SK-N-SH (cell line): ENCODE results near the gene EIF5B. TPM values are rescaled to one million over a fixed set of nuclear protein-coding genes. Genes with fewer than 3 reads are reported as not detected.

Experiments
- CTCF ChIA-PET: fragments of 300-600, 350-600 bp; formaldehyde crosslinking; extraction: SDS; loops from one replicate; lab custom pipeline; 2021; lab: Yijun Ruan, JAX
- POLR2A ChIA-PET: fragments of 350-600 bp; sonication (Branson Sonifier 250); formaldehyde crosslinking; extraction: SDS; loops from one replicate; lab custom pipeline; 2020; ENCODE audit warnings: antibody characterized with exemption, inconsistent platforms; lab: Yijun Ruan, JAX
- DNase-seq: peaks from one replicate; pipeline ENCODE4 v3.0.0; 2012
- H2AFZ ChIP-seq: fragments of 200-600 bp; sonication (generic); 2 replicates; pipeline ENCODE4 v1.8.1; 2016; ENCODE audit warnings: antibody characterized with exemption, mild to moderate bottlenecking, low read depth
- H3F3A ChIP-seq: fragments of 200-600 bp; sonication (generic); replicated peaks from 2 replicates; pipeline ENCODE3; 2016; ENCODE audit warnings: antibody characterized with exemption, mild to moderate bottlenecking; ENCODE audit not compliant: insufficient read depth
- H3K27ac ChIP-seq, 2 experiments: fragments of 200-500 bp in 1 of 2; fragments of 200-600 bp in 1 of 2; sonication (Bioruptor generic) in 1 of 2; sonication (generic), shearing (Covaris generic) in 1 of 2; 2 replicates each; pipeline versions ENCODE4 v1.5.1 to v1.6.1; 2014 to 2016; ENCODE audit warnings: low read depth in 2 of 2, inconsistent platforms in 1 of 2, low read length in 1 of 2, mild to moderate bottlenecking in 1 of 2, mixed read lengths in 1 of 2
- H3K27me3 ChIP-seq: fragments of 200-600 bp; sonication (generic), shearing (Covaris generic); 2 replicates; pipeline ENCODE4 v1.6.1; 2016; ENCODE audit warnings: mixed run types; ENCODE audit not compliant: insufficient read depth
- H3K36me3 ChIP-seq, 2 experiments: fragments of 200-500 bp in 1 of 2; fragments of 200-600 bp in 1 of 2; sonication (Bioruptor generic) in 1 of 2; sonication (generic) in 1 of 2; replicated peaks in 1 of 2; 2 replicates each; pipeline versions ENCODE3 to v1.5.1; 2014 to 2016; ENCODE audit warnings: low read length in 1 of 2, mild to moderate bottlenecking in 1 of 2; ENCODE audit not compliant: insufficient read depth in 2 of 2, control insufficient read depth in 1 of 2
- H3K4me1 ChIP-seq, 2 experiments: fragments of 200-500 bp in 1 of 2; fragments of 200-600 bp in 1 of 2; sonication (Bioruptor generic) in 1 of 2; sonication (generic), shearing (Covaris generic) in 1 of 2; 2 replicates each; pipeline versions ENCODE4 v1.5.1 to v1.6.1; 2014 to 2016; ENCODE audit warnings: low read depth in 1 of 2, low read length in 1 of 2, mixed run types in 1 of 2; ENCODE audit not compliant: insufficient read depth in 2 of 2, control insufficient read depth in 1 of 2
- H3K4me2 ChIP-seq: fragments of 200-600 bp; sonication (generic), shearing (Covaris generic); 2 replicates; pipeline ENCODE4 v1.6.1; 2017; ENCODE audit warnings: mixed run types
- H3K4me3 ChIP-seq, 2 experiments: fragments of 200-500 bp in 1 of 2; fragments of 200-600 bp in 1 of 2; sonication (Bioruptor generic) in 1 of 2; sonication (generic), shearing (Covaris generic) in 1 of 2; 2 replicates each; pipeline versions ENCODE4 v1.5.1 to v1.8.1; 2014 to 2016; ENCODE audit warnings: low read depth in 2 of 2, inconsistent platforms in 1 of 2, low read length in 1 of 2, mild to moderate bottlenecking in 1 of 2, mixed read lengths in 1 of 2, moderate library complexity in 1 of 2
- H3K79me2 ChIP-seq: fragments of 200-600 bp; sonication (generic); 2 replicates; pipeline ENCODE4 v1.8.1; 2017; ENCODE audit warnings: mild to moderate bottlenecking; ENCODE audit not compliant: insufficient read depth
- H3K9ac ChIP-seq: fragments of 200-600 bp; sonication (generic); 2 replicates; pipeline ENCODE4 v1.6.1; 2017; ENCODE audit warnings: mixed run types
- H3K9me2 ChIP-seq: fragments of 200-600 bp; sonication (generic); 2 replicates; pipeline ENCODE4 v1.6.1; 2017; ENCODE audit warnings: mixed run types
- H3K9me3 ChIP-seq: fragments of 200-600 bp; sonication (generic); 2 replicates; pipeline ENCODE4 v1.6.1; 2017; ENCODE audit warnings: mixed run types, mild to moderate bottlenecking, moderate library complexity
- H4K20me1 ChIP-seq: fragments of 200-600 bp; sonication (generic); 2 replicates; pipeline ENCODE4 v1.6.1; 2017; ENCODE audit warnings: mild to moderate bottlenecking, mixed run types; ENCODE audit not compliant: insufficient read depth
- ELF1 ChIP-seq: IDR thresholded peaks from 2 replicates; pipeline ENCODE4 v1.4.0; 2012
- EP300 ChIP-seq, 2 experiments: IDR thresholded peaks; 2 replicates each; pipeline versions ENCODE4 v1.4.0 to v1.6.1; 2012; ENCODE audit warnings: borderline replicate concordance in 1 of 2, low read depth in 1 of 2, low read length in 1 of 2
- FOSL2 ChIP-seq: IDR thresholded peaks from 2 replicates; pipeline ENCODE4 v1.4.0; 2012; ENCODE audit warnings: low read depth, mild to moderate bottlenecking, moderate library complexity, borderline replicate concordance
- FOXM1 ChIP-seq: IDR thresholded peaks from 2 replicates; pipeline ENCODE4 v1.4.0; 2012; ENCODE audit warnings: low read depth, mild to moderate bottlenecking
- GATA2 ChIP-seq: sonication (generic); formaldehyde crosslinking; IDR thresholded peaks from 2 replicates; pipeline ENCODE4 v1.5.0; 2020; ENCODE audit warnings: mild to moderate bottlenecking, missing genetic modification reagents
- JUND ChIP-seq: IDR thresholded peaks from 2 replicates; pipeline ENCODE4 v1.4.0; 2012
- MEF2A ChIP-seq: IDR thresholded peaks from 2 replicates; pipeline ENCODE4 v1.4.0; 2012; ENCODE audit warnings: low read depth, borderline replicate concordance
- MXI1 ChIP-seq: IDR thresholded peaks from 2 replicates; pipeline ENCODE4 v1.6.1; 2012; ENCODE audit warnings: mild to moderate bottlenecking, low read depth, low read length, improper control_type of control experiment
- NFIC ChIP-seq: IDR thresholded peaks from 2 replicates; pipeline ENCODE4 v1.4.0; 2012; ENCODE audit warnings: borderline replicate concordance
- NRF1 ChIP-seq: IDR thresholded peaks from 2 replicates; pipeline ENCODE4 v1.6.1; 2012; ENCODE audit warnings: low read depth, mild to moderate bottlenecking, low read length
- POLR2AphosphoS5 ChIP-seq: IDR thresholded peaks from 2 replicates; pipeline ENCODE4 v1.6.1; 2012; ENCODE audit warnings: low read depth, low read length
- RFX5 ChIP-seq: IDR thresholded peaks from 2 replicates; pipeline ENCODE4 v1.6.1; 2012; ENCODE audit warnings: mild to moderate bottlenecking, improper control_type of control experiment, low read length
- SIN3A ChIP-seq: IDR thresholded peaks from 2 replicates; pipeline ENCODE4 v1.6.1; 2012; ENCODE audit warnings: low read depth, mild to moderate bottlenecking, low read length, moderate library complexity, borderline replicate concordance
- TAF1 ChIP-seq: IDR thresholded peaks from 2 replicates; pipeline ENCODE4 v1.6.1; 2012; ENCODE audit warnings: low read depth, mild to moderate bottlenecking, low read length, moderate library complexity, borderline replicate concordance
- TEAD4 ChIP-seq: IDR thresholded peaks from 2 replicates; pipeline ENCODE4 v1.4.0; 2012; ENCODE audit warnings: mild to moderate bottlenecking, borderline replicate concordance; ENCODE audit not compliant: insufficient read depth
- whole genome bisulfite sequencing: methylation state at CpG from one replicate; pipeline ENCODE4 v1.1.6; 2017; ENCODE audit warnings: low lambda C conversion rate; 5-methylcytosine and 5-hydroxymethylcytosine counted together
- polyA plus RNA-seq, 3 experiments: library from polyadenylated mRNA; depleted of rRNA; stranded (reverse); fragments of >200 nt; gene quantifications; 2 replicates each; pipeline ENCODE4 v1.2.3, GENCODE V29; 2012
- TF ChIP-seq, protein P1 (sequence below): IDR thresholded peaks from 2 replicates; pipeline ENCODE4; 2012
- TF ChIP-seq, protein P2 (sequence below): fragments of 200-600 bp; sonication (generic); IDR thresholded peaks from 2 replicates; pipeline ENCODE4 v1.6.1; 2017; ENCODE audit warnings: antibody characterized with exemption, mild to moderate bottlenecking, moderate library complexity
- TF ChIP-seq, protein P3 (sequence below): IDR thresholded peaks from 2 replicates; pipeline ENCODE4 v1.4.0; 2012; ENCODE audit warnings: low read depth

EIF5B gene
- polyA plus RNA-seq, 1 of the 3 experiments (the other 2 are of a cell fraction): 9.8 TPM

DNA sequence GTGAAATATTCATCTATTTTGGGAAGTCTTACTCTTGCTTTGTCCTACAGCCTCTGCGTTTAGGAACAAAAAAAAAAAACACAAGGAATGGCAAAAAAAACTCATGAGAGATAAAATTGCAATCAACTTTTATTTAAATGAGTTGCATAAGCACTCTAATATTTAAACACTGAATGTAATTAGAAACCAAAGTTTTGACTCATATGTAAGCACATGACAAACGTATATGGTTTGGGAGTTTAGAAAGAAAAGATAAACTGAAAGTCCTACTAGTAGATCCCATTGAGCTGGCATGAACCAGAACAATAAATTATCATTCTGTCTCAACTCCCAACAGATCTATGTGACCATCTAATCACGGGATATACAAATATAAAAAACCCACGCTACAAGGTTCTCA, 107.9 kb downstream of the EIF5B start:
- Histone ChIP-seq H3K36me3 (peaks cover 39 to 45% of the 10 kb centered on the region in 2 experiments), H3K27me3 (no peaks in the 10 kb centered on the region), H2AFZ (no peak overlapping the region), H3K9me2 (no peaks in the 10 kb centered on the region), H3K9me3 (no peaks in the 10 kb centered on the region), H4K20me1 (no peaks in the 10 kb centered on the region), H3K4me3 (no peak overlapping the region), H3F3A (no peaks in the 10 kb centered on the region), H3K4me1 (no peaks in the 10 kb centered on the region; a peak in 2 of 4 replicates), H3K79me2 (peaks cover 47% of the 10 kb centered on the region), H3K9ac (no peak overlapping the region), H3K4me2 (no peak overlapping the region), H3K27ac (no peak overlapping the region)
- TF ChIP-seq GATA2 (CRISPR knock-in tag) (no peak), NRF1 (no peak)
- CTCF ChIA-PET: no interaction called here
- no peak for DNase-seq
- POLR2A ChIA-PET: no interaction called here
- 94% methylated on average over 4 of the region's 4 CpGs for WGBS

DNA sequence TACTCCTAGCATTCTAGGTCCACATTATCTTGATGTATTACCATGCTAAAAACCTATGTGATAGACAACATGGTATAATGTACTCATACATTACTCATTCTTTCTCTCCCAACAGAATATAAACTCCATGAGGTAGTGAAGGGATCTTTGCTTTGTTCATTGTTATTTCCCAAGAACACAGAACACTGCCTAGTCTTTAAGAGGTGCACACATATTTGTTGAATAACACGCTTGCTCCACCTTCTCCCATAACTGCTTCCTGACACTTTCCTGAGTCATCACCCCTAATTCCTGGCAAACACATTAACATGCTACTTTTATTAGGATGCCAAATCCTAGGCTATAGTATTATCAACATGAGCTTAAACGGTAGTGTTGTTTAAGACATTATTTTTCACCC, 111.4 kb downstream of the EIF5B start:
- H3K9me3 ChIP-seq: no peaks in the 10 kb centered on the region
- CTCF ChIA-PET: interaction anchor here (0.7 kb wide), 1 partner anchor 812 kb away, joined by 3 read pairs; no protein-coding TSS in a partner anchor
- no peaks in the 10 kb centered on the region for H3K9me2 ChIP-seq
- WGBS: 69% methylated on average over 2 of the region's 2 CpGs
- POLR2A ChIA-PET: no interaction called here
- no peak overlapping the region for H3K4me3 ChIP-seq
- no peaks in the 10 kb centered on the region for H3K27me3 ChIP-seq
- H4K20me1 ChIP-seq: no peaks in the 10 kb centered on the region
- DNase-seq: no peak
- no peaks in the 10 kb centered on the region; a peak in 2 of 4 replicates for H3K4me1 ChIP-seq
- H3K4me2 ChIP-seq: no peak overlapping the region
- H3K9ac ChIP-seq: no peak overlapping the region
- peaks cover 67% of the 10 kb centered on the region for H3K79me2 ChIP-seq
- no peak overlapping the region for H3K27ac ChIP-seq
- H2AFZ ChIP-seq: no peak overlapping the region
- TF ChIP-seq SIN3A: no peak
- H3F3A ChIP-seq: no peaks in the 10 kb centered on the region
- H3K36me3 ChIP-seq: peaks cover 38 to 45% of the 10 kb centered on the region in 2 experiments

DNA sequence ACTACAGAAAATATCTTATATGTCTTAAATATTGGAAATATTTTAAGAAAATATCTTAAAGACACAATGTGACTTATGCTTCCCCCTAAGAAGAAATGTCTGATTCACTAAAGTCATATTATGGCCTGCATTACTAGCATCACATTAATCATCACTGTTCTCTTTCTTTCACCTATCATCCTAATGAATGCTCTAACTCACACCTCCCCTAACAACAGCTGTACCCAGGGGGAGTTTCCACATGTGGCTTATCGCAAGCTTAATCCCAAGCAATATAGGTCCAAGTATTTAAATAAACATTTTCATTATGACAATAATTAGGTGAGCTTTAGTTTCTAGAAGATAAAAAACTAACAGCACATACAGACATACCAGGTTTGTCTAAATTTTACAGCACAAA, 113.0 kb downstream of the EIF5B start:
- H3F3A ChIP-seq: peaks cover 3% of the 10 kb centered on the region
- no peak overlapping the region for H3K9ac ChIP-seq
- TF ChIP-seq TEAD4 (no peak), FOSL2 (no peak), FOXM1 (no peak), NFIC (no peak), POLR2AphosphoS5 (no peak), MXI1 (no peak), RFX5 (no peak), ELF1 (no peak), MEF2A (no peak), TAF1 (no peak), JUND (no peak), NRF1 (no peak), EP300 (IDR thresholded peaks at IDR 0.05; ENCODE audit: borderline replicate concordance in 1 of 2, low read depth in 1 of 2, low read length in 1 of 2) (no peak)
- TF ChIP-seq, protein P1, sequence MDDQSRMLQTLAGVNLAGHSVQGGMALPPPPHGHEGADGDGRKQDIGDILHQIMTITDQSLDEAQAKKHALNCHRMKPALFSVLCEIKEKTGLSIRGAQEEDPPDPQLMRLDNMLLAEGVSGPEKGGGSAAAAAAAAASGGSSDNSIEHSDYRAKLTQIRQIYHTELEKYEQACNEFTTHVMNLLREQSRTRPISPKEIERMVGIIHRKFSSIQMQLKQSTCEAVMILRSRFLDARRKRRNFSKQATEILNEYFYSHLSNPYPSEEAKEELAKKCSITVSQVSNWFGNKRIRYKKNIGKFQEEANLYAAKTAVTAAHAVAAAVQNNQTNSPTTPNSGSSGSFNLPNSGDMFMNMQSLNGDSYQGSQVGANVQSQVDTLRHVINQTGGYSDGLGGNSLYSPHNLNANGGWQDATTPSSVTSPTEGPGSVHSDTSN: no peak
- TF ChIP-seq, protein P2, sequence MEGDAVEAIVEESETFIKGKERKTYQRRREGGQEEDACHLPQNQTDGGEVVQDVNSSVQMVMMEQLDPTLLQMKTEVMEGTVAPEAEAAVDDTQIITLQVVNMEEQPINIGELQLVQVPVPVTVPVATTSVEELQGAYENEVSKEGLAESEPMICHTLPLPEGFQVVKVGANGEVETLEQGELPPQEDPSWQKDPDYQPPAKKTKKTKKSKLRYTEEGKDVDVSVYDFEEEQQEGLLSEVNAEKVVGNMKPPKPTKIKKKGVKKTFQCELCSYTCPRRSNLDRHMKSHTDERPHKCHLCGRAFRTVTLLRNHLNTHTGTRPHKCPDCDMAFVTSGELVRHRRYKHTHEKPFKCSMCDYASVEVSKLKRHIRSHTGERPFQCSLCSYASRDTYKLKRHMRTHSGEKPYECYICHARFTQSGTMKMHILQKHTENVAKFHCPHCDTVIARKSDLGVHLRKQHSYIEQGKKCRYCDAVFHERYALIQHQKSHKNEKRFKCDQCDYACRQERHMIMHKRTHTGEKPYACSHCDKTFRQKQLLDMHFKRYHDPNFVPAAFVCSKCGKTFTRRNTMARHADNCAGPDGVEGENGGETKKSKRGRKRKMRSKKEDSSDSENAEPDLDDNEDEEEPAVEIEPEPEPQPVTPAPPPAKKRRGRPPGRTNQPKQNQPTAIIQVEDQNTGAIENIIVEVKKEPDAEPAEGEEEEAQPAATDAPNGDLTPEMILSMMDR: no peak
- TF ChIP-seq, protein P3, sequence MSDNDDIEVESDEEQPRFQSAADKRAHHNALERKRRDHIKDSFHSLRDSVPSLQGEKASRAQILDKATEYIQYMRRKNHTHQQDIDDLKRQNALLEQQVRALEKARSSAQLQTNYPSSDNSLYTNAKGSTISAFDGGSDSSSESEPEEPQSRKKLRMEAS: no peak
- DNase-seq: no peak
- ChIA-PET POLR2A (no interaction called here), CTCF (interaction anchor here (0.7 kb wide), 1 partner anchor 20 kb away, joined by 4 read pairs; no protein-coding TSS in a partner anchor)
- no peaks in the 10 kb centered on the region for H3K9me2 ChIP-seq
- peaks cover 41 to 51% of the 10 kb centered on the region in 2 experiments for H3K36me3 ChIP-seq
- no peaks in the 10 kb centered on the region; a peak in 2 of 4 replicates for H3K4me1 ChIP-seq
- H3K79me2 ChIP-seq: peaks cover 69% of the 10 kb centered on the region
- no peak overlapping the region for H2AFZ ChIP-seq
- H3K9me3 ChIP-seq: no peaks in the 10 kb centered on the region
- H4K20me1 ChIP-seq: 0 out of 2 replicates have a peak, but pooled peaks cover 4% of the 10 kb centered on the region
- H3K4me3 ChIP-seq: no peak overlapping the region
- H3K4me2 ChIP-seq: no peak overlapping the region
- no peak overlapping the region for H3K27ac ChIP-seq
- H3K27me3 ChIP-seq: no peaks in the 10 kb centered on the region
- 96% methylated on average over 1 of the region's 1 CpG for WGBS
